Neural progenitor cell (in vitro differentiated cells): ENCODE results near the gene PKDCC. TPM values are rescaled to one million over a fixed set of nuclear protein-coding genes. Genes with fewer than 3 reads are reported as not detected.

Experiments
- DNase-seq: peaks from one replicate; pipeline ENCODE4 v3.0.0-alpha.2; 2016; ENCODE audit warnings: low spot score
- H2AFZ ChIP-seq: fragments of 200-600 bp; sonication (generic); replicated peaks from 2 replicates; pipeline ENCODE4 v1.6.1; 2016; ENCODE audit warnings: antibody characterized with exemption
- H3F3A ChIP-seq: fragments of 200-600 bp; sonication (generic); 2 replicates; pipeline ENCODE4 v1.6.1; 2016; ENCODE audit warnings: antibody characterized with exemption, low read depth
- H3K27ac ChIP-seq: fragments of 200-600 bp; sonication (generic); 2 replicates; pipeline ENCODE4 v1.5.1; 2016; ENCODE audit warnings: mild to moderate bottlenecking
- H3K27me3 ChIP-seq: fragments of 200-600 bp; sonication (generic); 2 replicates; pipeline ENCODE4 v1.6.1; 2016; ENCODE audit warnings: mild to moderate bottlenecking, moderate library complexity
- H3K36me3 ChIP-seq: fragments of 200-600 bp; sonication (generic); 2 replicates; pipeline ENCODE4 v1.5.1; 2016
- H3K4me1 ChIP-seq: fragments of 200-600 bp; sonication (generic); 2 replicates; pipeline ENCODE4 v1.6.1; 2016; ENCODE audit warnings: mixed run types
- H3K4me2 ChIP-seq: fragments of 200-600 bp; sonication (generic); 2 replicates; pipeline ENCODE4 v1.6.1; 2016
- H3K4me3 ChIP-seq: fragments of 200-600 bp; sonication (generic); 2 replicates; pipeline ENCODE4 v1.5.1; 2016
- H3K79me2 ChIP-seq: fragments of 200-600 bp; sonication (generic); 2 replicates; pipeline ENCODE4 v1.6.1; 2016; ENCODE audit warnings: low read depth
- H3K9ac ChIP-seq: fragments of 200-600 bp; sonication (generic); 2 replicates; pipeline ENCODE4 v1.6.1; 2016
- H3K9me3 ChIP-seq: fragments of 200-600 bp; sonication (generic); 2 replicates; pipeline ENCODE4 v1.5.1; 2016; ENCODE audit warnings: low read depth
- H4K20me1 ChIP-seq: fragments of 200-600 bp; sonication (generic); 2 replicates; pipeline ENCODE4 v1.6.1; 2016; ENCODE audit warnings: low read depth
- H3K27ac Mint-ChIP-seq: 3 replicates; pipeline ENCODE4 v1.8.0; 2021; ENCODE audit warnings: mixed read lengths
- H3K27me3 Mint-ChIP-seq: 2 replicates; pipeline ENCODE4 v1.8.0; 2022; ENCODE audit warnings: low read depth, mild to moderate bottlenecking, inconsistent platforms, moderate library complexity, mixed read lengths; ENCODE audit not compliant: insufficient read depth
- H3K36me3 Mint-ChIP-seq: 3 replicates; pipeline ENCODE4 v1.8.0; 2021; ENCODE audit warnings: mixed read lengths
- H3K4me1 Mint-ChIP-seq: 3 replicates; pipeline ENCODE4 v1.8.0; 2021; ENCODE audit warnings: mixed read lengths
- H3K4me3 Mint-ChIP-seq: 3 replicates; pipeline ENCODE4 v1.8.0; 2021; ENCODE audit warnings: mild to moderate bottlenecking, moderate library complexity, mixed read lengths
- H3K9me3 Mint-ChIP-seq: 3 replicates; pipeline ENCODE4 v1.8.0; 2020; ENCODE audit warnings: mixed read lengths
- CTCF ChIP-seq: fragments of 200-600 bp; sonication (generic); IDR thresholded peaks from 2 replicates; pipeline ENCODE4 v1.5.1; 2017; ENCODE audit warnings: antibody characterized with exemption, mild to moderate bottlenecking
- EZH2 ChIP-seq: fragments of 200-600 bp; sonication (generic); IDR thresholded peaks from 2 replicates; pipeline ENCODE4 v1.6.1; 2017; ENCODE audit warnings: antibody characterized with exemption, mild to moderate bottlenecking, moderate library complexity
- EZH2phosphoT487 ChIP-seq: fragments of 200-600 bp; sonication (generic); IDR thresholded peaks from 2 replicates; pipeline ENCODE4 v1.6.1; 2017; ENCODE audit warnings: antibody characterized with exemption
- total RNA-seq: library from RNA; depleted of rRNA; stranded (reverse); fragments of >200 nt; gene quantifications from 2 replicates; pipeline ENCODE4 v1.2.3, GENCODE V29; 2015; ENCODE audit warnings: low replicate concordance

Gene PKDCC
- total RNA-seq, 1 donor from 2014 or later, result 70.4 TPM

- no peak overlapping the region for H3K4me3 Mint-ChIP-seq
- no peaks in the 10 kb centered on the region for H3K9me3 Mint-ChIP-seq
- H3K27me3 Mint-ChIP-seq, result peaks cover 54% of the 10 kb centered on the region
Measured at GRCh38 chr2:42041377-42042127, 6.3 kb upstream of the PKDCC start.

GRCh38 chr2:42042631-42043355 is 5.0 kb upstream of the PKDCC start:
- no peaks in the 10 kb centered on the region for H3K36me3 ChIP-seq
- no peak overlapping the region for H3K27ac Mint-ChIP-seq
- no peaks in the 10 kb centered on the region for H3K27me3 ChIP-seq
- peaks cover 19% of the 10 kb centered on the region for H3K79me2 ChIP-seq
- peaks cover 26% of the 10 kb centered on the region for H3F3A ChIP-seq
- no peak overlapping the region for H3K27ac ChIP-seq
- H3K4me2 ChIP-seq, result no peak overlapping the region
- no peak overlapping the region for H3K4me3 ChIP-seq
- no peaks in the 10 kb centered on the region for H3K9me3 Mint-ChIP-seq
- H3K4me1 Mint-ChIP-seq, result peaks cover 35% of the 10 kb centered on the region
- H3K4me1 ChIP-seq, result peaks cover 46% of the 10 kb centered on the region
- H3K36me3 Mint-ChIP-seq, result no peaks in the 10 kb centered on the region
- TF ChIP-seq CTCF (no peak), EZH2 (no peak), EZH2phosphoT487 (no peak)
- peaks cover 52% of the 10 kb centered on the region for H3K27me3 Mint-ChIP-seq
- H3K9ac ChIP-seq, result no peak overlapping the region
- no peak for DNase-seq
- H4K20me1 ChIP-seq, result no peaks in the 10 kb centered on the region
- H3K4me3 Mint-ChIP-seq, result peak overlapping the region; percentile 25
- no peak overlapping the region for H2AFZ ChIP-seq
- H3K9me3 ChIP-seq, result no peaks in the 10 kb centered on the region

More at GRCh38 chr2:42041377-42042127, 6.3 kb upstream of the PKDCC start:
- H3F3A ChIP-seq, result peaks cover 19% of the 10 kb centered on the region
- Mint-ChIP-seq H3K27ac (no peak overlapping the region), H3K36me3 (no peaks in the 10 kb centered on the region), H3K4me1 (peaks cover 29% of the 10 kb centered on the region)
- no peaks in the 10 kb centered on the region for H3K36me3 ChIP-seq
- no peak overlapping the region for H3K4me3 ChIP-seq
- no peak overlapping the region for H3K27ac ChIP-seq
- H3K79me2 ChIP-seq, result peaks cover 12% of the 10 kb centered on the region
- no peaks in the 10 kb centered on the region for H3K9me3 ChIP-seq
- H4K20me1 ChIP-seq, result no peaks in the 10 kb centered on the region
- no peak overlapping the region for H3K4me2 ChIP-seq
- peaks cover 46% of the 10 kb centered on the region for H3K4me1 ChIP-seq
- TF ChIP-seq EZH2phosphoT487 (no peak), CTCF (peak; percentile 29)
- no peak for DNase-seq
- H2AFZ ChIP-seq, result no peak overlapping the region
- no peak overlapping the region for H3K9ac ChIP-seq
- no peaks in the 10 kb centered on the region for H3K27me3 ChIP-seq

GRCh38 chr2:42043789-42044394 is 3.9 kb upstream of the PKDCC start:
- Mint-ChIP-seq H3K9me3 (no peaks in the 10 kb centered on the region), H3K27ac (no peak overlapping the region), H3K4me1 (peaks cover 38% of the 10 kb centered on the region), H3K36me3 (no peaks in the 10 kb centered on the region), H3K27me3 (peaks cover 50% of the 10 kb centered on the region), H3K4me3 (no peak overlapping the region)
- no peak overlapping the region for H3K27ac ChIP-seq
- no peaks in the 10 kb centered on the region for H3K9me3 ChIP-seq
- peaks cover 46% of the 10 kb centered on the region for H3K4me1 ChIP-seq
- no peak overlapping the region for H3K4me2 ChIP-seq
- no peak overlapping the region for H3K4me3 ChIP-seq
- H4K20me1 ChIP-seq, result peaks cover 5% of the 10 kb centered on the region
- no peaks in the 10 kb centered on the region for H3K36me3 ChIP-seq
- DNase-seq, result no peak
- peaks cover 28% of the 10 kb centered on the region for H3K79me2 ChIP-seq
- H2AFZ ChIP-seq, result no peak overlapping the region
- no peak overlapping the region for H3K9ac ChIP-seq
- peaks cover 26% of the 10 kb centered on the region for H3F3A ChIP-seq
- H3K27me3 ChIP-seq, result no peaks in the 10 kb centered on the region
- TF ChIP-seq CTCF (no peak), EZH2phosphoT487 (no peak), EZH2 (no peak)
